Measurements from ENCODE around the gene TMIE. TPM values are rescaled to one million over a fixed set of nuclear protein-coding genes. Genes with fewer than 3 reads are reported as not detected.

TMIE gene
- polyA plus RNA-seq, 1 donor (not counting 4 experiments of a cell fraction or from before 2014, with no cell fraction given): 0.07 TPM

DNA sequence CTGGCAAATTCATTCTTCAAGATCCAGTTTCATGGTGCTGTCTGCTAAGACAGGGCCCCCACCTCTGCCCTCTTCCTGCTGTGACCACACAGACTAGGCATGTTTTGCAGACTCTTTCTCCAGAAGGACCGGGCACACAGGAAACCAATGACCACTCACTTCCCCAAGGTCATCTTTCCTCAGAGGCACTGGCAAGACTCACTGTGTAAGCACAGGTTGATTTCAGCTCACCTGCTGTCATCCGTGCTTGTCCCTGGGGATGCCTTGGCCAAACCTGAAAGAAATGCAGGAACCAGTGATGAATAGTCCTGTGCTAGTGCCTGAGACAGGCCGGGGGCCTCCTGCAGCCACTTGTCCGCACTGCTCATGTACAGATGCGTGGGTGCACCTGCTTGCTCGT, 41.2 kb upstream of the TMIE start:
- DNase-seq (ENCODE audit: low read depth, low spot score) (no peak), FAIRE-seq (peak; percentile 68)
- dilution Hi-C loops (cut with MboI; ENCODE audit: extremely low pct_ligation_motif_present, low sequenced_read_pairs): no loop called here
- Histone ChIP-seq H3K27ac (ENCODE audit: control insufficient read depth, insufficient read depth, low read length) (no peak overlapping the region), H4K20me1 (ENCODE audit: control insufficient read depth, extremely low read depth, insufficient read depth, low read length) (no peaks in the 10 kb centered on the region), H3K79me2 (ENCODE audit: control insufficient read depth, insufficient read depth, low read length) (no peaks in the 10 kb centered on the region), H3K9me1 (ENCODE audit: control insufficient read depth, extremely low read depth, insufficient read depth, low read length) (peaks cover 2% of the 10 kb centered on the region), H3K4me1 (ENCODE audit: control insufficient read depth, extremely low read depth, insufficient read depth, low read length) (peaks cover 20% of the 10 kb centered on the region), H3K27me3 (ENCODE audit: control insufficient read depth, extremely low read depth, insufficient read depth, low read length) (no peaks in the 10 kb centered on the region), H2AFZ (ENCODE audit: control insufficient read depth, low read length) (no peak overlapping the region), H3K9me3 (ENCODE audit: control insufficient read depth, low read depth, low read length) (no peaks in the 10 kb centered on the region), H3K4me2 (ENCODE audit: control insufficient read depth, extremely low read depth, insufficient read depth, low read depth, low read length) (no peak overlapping the region), H3K9ac (ENCODE audit: control insufficient read depth, extremely low read depth, insufficient read depth, low read length) (no peak overlapping the region), H3K4me3 (ENCODE audit: control insufficient read depth in 2 of 3, extremely low read depth in 1 of 3, insufficient read depth in 2 of 3, low read depth in 1 of 3, low read length in 3 of 3) (no peak overlapping the region), H3K36me3 (ENCODE audit: control insufficient read depth in 2 of 2, extremely low read depth in 1 of 2, insufficient read depth in 2 of 2, low read length in 2 of 2) (no peaks in the 10 kb centered on the region)
- TF ChIP-seq, protein P1, sequence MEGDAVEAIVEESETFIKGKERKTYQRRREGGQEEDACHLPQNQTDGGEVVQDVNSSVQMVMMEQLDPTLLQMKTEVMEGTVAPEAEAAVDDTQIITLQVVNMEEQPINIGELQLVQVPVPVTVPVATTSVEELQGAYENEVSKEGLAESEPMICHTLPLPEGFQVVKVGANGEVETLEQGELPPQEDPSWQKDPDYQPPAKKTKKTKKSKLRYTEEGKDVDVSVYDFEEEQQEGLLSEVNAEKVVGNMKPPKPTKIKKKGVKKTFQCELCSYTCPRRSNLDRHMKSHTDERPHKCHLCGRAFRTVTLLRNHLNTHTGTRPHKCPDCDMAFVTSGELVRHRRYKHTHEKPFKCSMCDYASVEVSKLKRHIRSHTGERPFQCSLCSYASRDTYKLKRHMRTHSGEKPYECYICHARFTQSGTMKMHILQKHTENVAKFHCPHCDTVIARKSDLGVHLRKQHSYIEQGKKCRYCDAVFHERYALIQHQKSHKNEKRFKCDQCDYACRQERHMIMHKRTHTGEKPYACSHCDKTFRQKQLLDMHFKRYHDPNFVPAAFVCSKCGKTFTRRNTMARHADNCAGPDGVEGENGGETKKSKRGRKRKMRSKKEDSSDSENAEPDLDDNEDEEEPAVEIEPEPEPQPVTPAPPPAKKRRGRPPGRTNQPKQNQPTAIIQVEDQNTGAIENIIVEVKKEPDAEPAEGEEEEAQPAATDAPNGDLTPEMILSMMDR (optimal IDR thresholded peaks at IDR 0.05 in 1 of 3, IDR thresholded peaks at IDR 0.05 in 1 of 3, conservative IDR thresholded peaks at IDR 0.05 in 1 of 3; ENCODE audit: extremely low read depth in 1 of 3, insufficient read depth in 2 of 3, low read length in 3 of 3): no peak
- no peak for TF ChIP-seq EZH2 (IDR thresholded peaks at IDR 0.05; ENCODE audit: low read length)

DNA sequence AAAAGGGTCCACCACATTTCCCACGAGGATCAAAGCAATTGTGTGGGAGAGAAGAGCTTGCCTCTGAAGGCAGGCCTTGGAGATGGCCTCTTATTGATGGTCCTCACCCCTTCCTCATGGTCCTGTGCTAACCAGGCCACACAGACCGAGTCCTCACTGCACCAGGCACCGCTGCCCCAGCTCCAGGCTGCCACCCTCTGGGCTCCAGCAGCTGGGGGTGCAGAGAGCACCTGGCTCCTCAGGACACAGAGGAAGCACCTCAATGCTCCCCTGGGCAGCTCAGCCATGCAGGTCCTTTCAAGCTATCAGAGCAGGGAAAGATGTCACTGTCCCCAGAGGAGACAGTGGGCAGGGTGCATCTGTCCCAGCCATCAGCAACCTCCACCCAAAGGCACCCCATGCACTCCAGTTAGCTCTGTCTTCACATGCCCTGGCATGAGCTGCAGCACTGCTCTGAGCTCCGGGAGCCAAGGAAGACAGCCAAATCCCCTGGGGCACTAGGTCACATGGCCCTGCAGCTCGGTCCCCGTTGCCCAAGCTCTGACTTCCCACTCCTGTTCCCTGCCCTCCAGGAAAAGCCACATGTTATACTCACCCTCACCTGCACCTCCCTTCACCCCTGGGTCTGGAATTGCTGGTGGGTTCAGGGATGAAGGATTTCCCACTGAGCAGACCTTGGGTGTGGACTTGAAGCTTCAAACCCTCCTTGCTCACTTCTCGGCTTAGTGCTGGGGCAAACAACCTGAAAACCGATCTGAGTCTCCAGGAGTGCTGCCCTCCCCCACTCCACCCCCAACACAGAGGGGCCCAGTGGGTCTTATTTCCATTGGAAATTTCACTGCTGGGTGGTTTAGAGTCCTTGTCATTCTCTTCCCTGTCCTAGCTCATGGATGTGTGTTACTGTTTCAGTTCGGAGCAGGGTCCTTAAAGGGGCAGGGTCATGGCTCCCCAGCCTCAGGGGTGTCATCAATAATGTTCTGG, 40.4 kb upstream of the TMIE start:
- FAIRE-seq: peak; percentile 100
- no peaks in the 10 kb centered on the region for H3K36me3 ChIP-seq (ENCODE audit: control insufficient read depth in 2 of 2, extremely low read depth in 1 of 2, insufficient read depth in 2 of 2, low read length in 2 of 2)
- peaks cover 20% of the 10 kb centered on the region for H3K4me1 ChIP-seq (ENCODE audit: control insufficient read depth, extremely low read depth, insufficient read depth, low read length)
- TF ChIP-seq, protein P1 (optimal IDR thresholded peaks at IDR 0.05 in 1 of 3, IDR thresholded peaks at IDR 0.05 in 1 of 3, conservative IDR thresholded peaks at IDR 0.05 in 1 of 3; ENCODE audit: extremely low read depth in 1 of 3, insufficient read depth in 2 of 3, low read length in 3 of 3): peak in 1 of 3 experiments; percentile 50
- TF ChIP-seq EZH2 (IDR thresholded peaks at IDR 0.05; ENCODE audit: low read length): no peak
- no peaks in the 10 kb centered on the region for H3K9me3 ChIP-seq (ENCODE audit: control insufficient read depth, low read depth, low read length)
- H3K4me3 ChIP-seq (ENCODE audit: control insufficient read depth in 2 of 3, extremely low read depth in 1 of 3, insufficient read depth in 2 of 3, low read depth in 1 of 3, low read length in 3 of 3): no peak overlapping the region
- no peaks in the 10 kb centered on the region for H4K20me1 ChIP-seq (ENCODE audit: control insufficient read depth, extremely low read depth, insufficient read depth, low read length)
- H3K9me1 ChIP-seq (ENCODE audit: control insufficient read depth, extremely low read depth, insufficient read depth, low read length): peaks cover 2% of the 10 kb centered on the region
- no peak overlapping the region for H3K27ac ChIP-seq (ENCODE audit: control insufficient read depth, insufficient read depth, low read length)
- no peak for DNase-seq (ENCODE audit: low read depth, low spot score)
- no peak overlapping the region for H3K9ac ChIP-seq (ENCODE audit: control insufficient read depth, extremely low read depth, insufficient read depth, low read length)
- H3K4me2 ChIP-seq (ENCODE audit: control insufficient read depth, extremely low read depth, insufficient read depth, low read depth, low read length): peak overlapping the region; percentile 45
- dilution Hi-C loops (cut with MboI; ENCODE audit: extremely low pct_ligation_motif_present, low sequenced_read_pairs): no loop called here
- H3K79me2 ChIP-seq (ENCODE audit: control insufficient read depth, insufficient read depth, low read length): no peaks in the 10 kb centered on the region
- H3K27me3 ChIP-seq (ENCODE audit: control insufficient read depth, extremely low read depth, insufficient read depth, low read length): no peaks in the 10 kb centered on the region
- no peak overlapping the region for H2AFZ ChIP-seq (ENCODE audit: control insufficient read depth, low read length)
